GM12891 (cell line): Measurements from ENCODE around the gene ZNF205.

Experiments used
- PAX5 ChIP-seq: IDR thresholded peaks from 2 replicates; pipeline ENCODE4 v1.6.1; 2011; ENCODE audit warnings: low read length, moderate library complexity, mild to moderate bottlenecking; ENCODE audit not compliant: insufficient read depth, severe bottlenecking
- POLR2A ChIP-seq: IDR thresholded peaks from 2 replicates; pipeline ENCODE4 v1.6.1; 2011; ENCODE audit warnings: low read depth, low read length, control low read depth
- POLR2AphosphoS5 ChIP-seq: IDR thresholded peaks from 2 replicates; pipeline ENCODE4 v1.6.1; 2011; ENCODE audit warnings: low read depth, low read length, control low read depth

DNA sequence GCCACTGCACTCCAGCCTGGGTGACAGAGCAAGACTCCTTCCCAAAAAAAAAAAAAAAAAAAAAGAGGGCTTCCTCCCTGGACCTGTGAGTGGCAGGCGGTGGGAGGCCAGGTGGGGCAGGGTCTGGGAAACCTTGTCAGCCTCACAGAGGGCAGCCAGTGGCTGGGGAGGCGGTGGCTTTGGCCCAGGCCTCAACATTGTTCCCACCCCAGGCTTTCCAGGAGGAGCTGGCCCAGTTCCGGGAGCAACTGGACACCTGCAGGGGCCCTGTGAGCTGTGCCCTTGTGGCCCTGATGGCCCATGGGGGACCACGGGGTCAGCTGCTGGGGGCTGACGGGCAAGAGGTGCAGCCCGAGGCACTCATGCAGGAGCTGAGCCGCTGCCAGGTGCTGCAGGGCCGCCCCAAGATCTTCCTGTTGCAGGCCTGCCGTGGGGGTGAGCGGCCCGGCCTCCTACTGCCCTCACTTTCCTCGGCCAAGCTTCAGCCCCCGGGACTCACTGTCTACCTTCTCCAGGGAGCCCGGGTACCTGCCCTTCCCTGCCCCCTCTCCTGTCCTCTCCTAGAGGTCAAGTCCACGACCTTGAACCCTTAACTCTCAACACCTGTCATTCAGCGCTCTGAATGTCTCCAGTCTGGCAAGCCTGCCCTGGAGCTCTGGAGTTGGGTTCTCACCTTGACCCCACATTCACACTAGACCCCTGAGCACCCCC, 34.8 kb downstream of the ZNF205 start:
- TF ChIP-seq PAX5 (no peak), POLR2AphosphoS5 (no peak), POLR2A (no peak)
